CD4-positive, alpha-beta T cell treated with Interferon gamma for 1 hour (primary cell): ENCODE data around the gene SLC22A31.

Experiments
- DNase-seq: peaks from one replicate; pipeline ENCODE4 v3.0.0-alpha.2; 2020

The SLC22A31 gene

DNA sequence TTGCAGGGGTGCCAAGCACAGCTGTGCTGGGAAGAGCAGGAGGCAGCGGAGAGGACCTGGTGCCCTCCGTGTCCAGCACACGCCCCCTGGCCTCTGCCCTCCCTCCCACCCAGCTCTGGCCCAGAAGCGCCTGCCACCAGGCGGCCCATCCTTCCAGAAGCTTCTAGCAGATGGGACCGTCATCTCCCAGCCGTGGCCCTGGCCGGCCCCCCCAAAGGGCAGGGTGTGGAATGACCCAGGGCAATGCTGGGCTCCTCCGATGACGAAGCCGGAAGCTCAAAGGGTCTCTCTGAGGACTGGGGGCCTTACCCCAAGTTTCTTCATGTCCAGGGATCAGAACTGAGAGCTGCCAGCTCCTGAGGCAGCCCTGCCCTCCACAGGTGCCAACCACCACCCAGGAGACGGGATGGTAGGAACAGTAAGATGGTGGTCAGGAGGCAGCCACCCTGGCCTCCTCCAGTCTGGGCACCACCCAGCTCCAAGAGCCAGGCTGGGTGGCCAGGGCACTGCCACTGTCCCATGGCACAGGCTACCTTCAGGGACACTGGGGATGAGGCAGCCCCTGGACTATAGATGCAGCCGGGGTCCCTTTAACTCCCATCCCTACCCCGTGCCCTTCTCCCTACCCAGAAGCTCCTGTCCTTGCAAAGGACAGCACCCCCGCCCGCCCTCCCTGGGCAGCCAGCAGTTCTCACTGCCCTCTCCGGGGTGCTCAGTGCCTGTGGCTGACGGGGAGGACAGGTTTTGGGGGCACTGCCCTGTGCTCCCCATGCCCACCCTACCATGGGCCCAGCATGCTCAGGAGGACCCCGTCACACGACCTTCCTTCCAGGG is 35.3 kb downstream of the SLC22A31 start:
- no peak for DNase-seq

DNA sequence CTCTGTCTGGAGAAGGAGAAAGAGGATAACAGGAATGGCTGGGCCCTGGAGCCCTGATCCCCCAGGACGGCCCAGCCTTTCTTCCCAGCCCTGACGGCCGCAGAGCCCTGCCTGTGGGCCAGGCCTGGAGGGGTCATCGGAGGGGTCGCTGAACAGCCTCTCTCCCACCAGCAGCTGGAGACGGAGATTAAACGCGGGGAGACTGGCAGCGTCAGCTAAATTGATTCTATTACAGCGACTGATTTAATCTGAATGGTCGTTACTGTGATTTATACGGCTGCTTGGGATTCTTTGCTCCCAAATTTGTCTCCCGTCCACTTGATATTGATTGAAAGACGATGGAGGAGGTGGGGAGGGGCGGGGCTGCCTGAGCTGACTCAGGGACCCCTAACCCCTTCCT is 35.9 kb downstream of the SLC22A31 start:
- no peak for DNase-seq

DNA sequence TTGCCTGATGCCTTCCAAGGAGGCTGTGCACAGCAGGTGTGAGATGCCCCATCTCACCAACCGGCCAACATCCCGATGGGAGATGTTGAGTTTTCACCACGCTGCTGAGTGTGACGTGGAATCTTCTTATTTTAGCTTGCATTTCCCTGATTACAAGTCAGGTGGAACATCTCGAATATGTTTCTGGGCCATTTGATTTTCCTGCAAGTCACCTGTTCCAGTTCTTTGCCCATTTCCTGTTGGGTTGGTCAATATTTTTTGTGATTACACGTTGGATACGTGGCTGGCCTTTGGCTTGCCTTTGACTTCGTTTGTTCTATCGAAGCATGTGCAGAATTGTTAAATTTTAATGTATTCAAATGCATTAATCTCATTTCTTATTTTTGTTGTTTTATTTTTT is 37.0 kb downstream of the SLC22A31 start:
- no peak for DNase-seq

DNA sequence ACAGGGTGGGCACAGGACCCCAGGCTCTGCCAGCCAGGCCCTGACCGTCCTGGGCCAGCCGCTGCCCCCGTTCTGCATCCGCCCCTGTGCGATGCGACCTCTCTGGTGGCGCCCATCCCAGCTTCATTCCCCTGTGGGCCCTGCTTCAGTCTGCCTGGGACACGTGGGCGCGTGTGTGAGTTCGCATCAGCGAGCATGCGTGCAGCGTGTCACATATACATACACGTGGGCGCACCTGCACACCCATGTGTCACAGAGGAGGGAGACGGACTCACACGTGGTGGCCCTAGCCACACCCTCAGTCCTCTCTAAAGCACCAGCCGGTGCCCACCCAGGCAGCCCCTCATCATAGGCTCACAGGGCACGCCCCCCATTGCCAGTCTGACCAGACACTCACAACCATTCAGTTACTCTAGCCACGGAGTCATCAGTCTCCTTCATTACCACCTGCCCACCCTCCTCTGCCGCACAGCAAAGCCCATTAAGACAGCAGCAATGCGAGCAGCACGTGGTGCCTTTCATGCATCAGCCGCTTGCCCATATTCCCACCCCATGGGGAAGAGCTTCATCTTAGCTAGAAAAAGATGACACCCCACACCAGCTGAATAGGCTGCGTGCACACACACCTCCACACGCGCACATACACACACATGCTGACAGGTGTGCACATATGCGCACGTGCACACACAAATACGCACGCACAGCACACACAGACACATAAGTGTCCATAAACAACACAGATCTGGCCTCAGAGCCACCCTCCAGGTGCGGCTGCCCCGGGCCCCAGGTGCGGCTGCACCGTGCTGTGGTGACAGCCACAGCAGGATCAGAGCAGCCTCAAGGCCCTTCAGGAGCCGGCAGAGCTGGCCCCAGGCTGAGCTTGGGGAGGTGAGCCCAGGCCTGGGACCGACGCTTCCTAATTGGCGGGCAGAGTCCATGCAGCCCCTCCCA is 38.3 kb downstream of the SLC22A31 start:
- DNase-seq, result no peak

- DNase-seq, result no peak
Observed at GRCh38 chr16:89160977-89161701, 39.2 kb downstream of the SLC22A31 start.

GRCh38 chr16:89159850-89160354 is 40.4 kb downstream of the SLC22A31 start:
- no peak for DNase-seq

GRCh38 chr16:89159066-89159849 is 41.1 kb downstream of the SLC22A31 start:
- DNase-seq, result no peak

- DNase-seq, result no peak
Observed at GRCh38 chr16:89157778-89158177, 42.6 kb downstream of the SLC22A31 start.

GRCh38 chr16:89156740-89157645 is 43.3 kb downstream of the SLC22A31 start:
- no peak for DNase-seq

- no peak for DNase-seq
Observed at GRCh38 chr16:89155851-89156739, 44.2 kb downstream of the SLC22A31 start.

DNA sequence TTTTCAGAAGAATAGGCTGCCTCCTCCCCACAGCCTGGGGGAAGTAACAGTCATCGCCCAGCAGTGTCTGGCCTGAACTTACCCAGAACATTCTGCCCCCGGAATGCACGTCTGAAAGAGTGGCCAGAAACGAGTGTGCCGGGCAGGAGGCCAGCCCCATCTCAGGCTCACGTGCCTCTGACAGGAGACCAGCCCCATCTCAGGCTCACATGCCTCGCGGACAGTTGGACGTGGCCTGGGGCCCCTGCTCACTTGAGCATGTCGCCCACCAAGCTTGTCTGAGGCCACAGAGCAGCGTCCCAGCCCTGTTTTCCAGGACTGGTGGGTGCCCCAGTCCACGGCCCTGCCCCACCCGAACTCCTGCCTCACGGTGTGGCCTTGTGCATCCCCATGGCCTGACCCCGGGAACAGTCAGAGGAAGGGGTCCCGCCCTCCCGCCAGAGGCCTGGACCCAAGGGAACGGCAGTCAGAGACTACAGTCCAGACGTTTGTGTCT is 45.1 kb downstream of the SLC22A31 start:
- DNase-seq, result no peak

GRCh38 chr16:89154390-89155183 is 45.8 kb downstream of the SLC22A31 start:
- DNase-seq, result no peak

DNA sequence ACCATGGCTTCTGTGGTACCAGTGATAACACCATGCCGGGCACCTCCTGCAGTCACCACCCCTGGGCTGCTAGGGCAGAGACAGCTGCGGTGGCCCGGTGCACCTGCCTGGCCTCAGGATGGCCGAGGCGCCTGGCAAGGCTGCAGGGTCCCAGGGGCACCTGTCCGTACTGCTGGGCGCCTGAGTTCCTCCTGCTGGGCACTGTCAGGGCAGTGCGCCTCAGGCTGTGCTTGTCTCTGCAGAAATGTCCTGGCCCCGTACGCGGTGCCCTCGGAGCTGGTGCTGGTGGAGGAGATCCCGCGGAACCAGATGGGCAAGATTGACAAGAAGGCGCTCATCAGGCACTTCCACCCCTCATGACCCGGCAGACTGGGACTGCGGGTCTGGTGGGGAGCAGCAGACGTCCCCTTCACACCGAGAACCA is 46.5 kb downstream of the SLC22A31 start:
- no peak for DNase-seq

DNA sequence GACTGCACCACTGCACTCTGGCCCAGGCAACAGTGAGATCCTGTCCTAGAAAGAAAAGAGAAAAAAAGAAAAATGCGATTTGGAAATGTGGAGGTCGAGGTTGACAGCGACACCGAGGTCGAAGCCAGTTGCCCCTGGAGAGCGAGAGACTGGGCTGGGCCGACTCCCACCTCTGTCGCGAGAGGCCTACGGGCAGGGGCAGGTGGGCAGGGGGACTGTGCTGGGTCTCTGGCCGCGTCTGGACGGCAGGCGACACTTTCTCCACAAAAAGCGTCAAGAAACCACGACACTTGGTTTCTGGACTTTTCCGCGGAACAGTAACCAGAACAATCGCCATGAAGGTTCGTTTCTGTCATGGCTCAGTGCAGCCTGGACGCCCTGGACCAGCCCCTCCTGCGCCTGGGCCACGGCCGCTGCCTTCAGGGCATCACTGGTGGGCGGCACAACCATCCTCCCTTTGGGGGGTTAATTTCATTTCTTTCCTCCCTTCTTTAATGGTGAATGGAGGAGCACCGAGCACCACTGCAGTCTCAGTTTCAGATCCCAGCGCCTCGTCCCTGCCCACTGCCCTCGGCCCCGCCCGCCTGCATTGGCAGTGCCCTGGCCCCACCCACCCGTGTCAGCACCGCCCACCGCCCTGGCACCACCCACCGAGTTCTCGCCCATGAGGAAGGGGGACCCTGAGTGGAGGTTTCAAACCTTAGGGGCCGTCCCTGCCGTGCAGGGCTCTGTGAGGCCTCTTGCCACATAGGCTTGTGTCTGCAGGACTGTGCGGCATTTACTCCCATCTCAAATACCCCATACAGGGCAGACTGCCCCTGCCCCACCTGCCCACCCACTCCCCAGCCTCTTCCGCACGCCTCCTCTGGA is 47.3 kb downstream of the SLC22A31 start:
- no peak for DNase-seq

DNA sequence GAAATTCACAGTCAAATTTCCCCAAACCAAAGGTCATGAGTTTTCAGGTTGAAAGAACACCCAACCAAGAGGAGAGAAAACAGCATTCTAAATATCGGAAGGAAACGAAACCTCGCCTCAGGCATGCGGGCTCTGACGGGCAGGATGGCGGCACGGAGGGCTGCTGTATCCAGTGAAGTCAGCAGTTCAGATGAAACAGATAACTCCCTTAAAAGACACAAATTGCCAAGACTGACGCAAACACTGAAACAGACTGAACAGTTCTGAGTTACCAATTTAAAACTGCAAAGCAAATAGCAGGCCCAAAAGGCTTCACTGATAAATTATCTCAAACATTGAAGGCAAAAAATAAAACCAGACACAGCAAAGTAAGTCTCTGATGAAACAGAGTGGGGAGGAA is 49.4 kb downstream of the SLC22A31 start:
- no peak for DNase-seq

DNA sequence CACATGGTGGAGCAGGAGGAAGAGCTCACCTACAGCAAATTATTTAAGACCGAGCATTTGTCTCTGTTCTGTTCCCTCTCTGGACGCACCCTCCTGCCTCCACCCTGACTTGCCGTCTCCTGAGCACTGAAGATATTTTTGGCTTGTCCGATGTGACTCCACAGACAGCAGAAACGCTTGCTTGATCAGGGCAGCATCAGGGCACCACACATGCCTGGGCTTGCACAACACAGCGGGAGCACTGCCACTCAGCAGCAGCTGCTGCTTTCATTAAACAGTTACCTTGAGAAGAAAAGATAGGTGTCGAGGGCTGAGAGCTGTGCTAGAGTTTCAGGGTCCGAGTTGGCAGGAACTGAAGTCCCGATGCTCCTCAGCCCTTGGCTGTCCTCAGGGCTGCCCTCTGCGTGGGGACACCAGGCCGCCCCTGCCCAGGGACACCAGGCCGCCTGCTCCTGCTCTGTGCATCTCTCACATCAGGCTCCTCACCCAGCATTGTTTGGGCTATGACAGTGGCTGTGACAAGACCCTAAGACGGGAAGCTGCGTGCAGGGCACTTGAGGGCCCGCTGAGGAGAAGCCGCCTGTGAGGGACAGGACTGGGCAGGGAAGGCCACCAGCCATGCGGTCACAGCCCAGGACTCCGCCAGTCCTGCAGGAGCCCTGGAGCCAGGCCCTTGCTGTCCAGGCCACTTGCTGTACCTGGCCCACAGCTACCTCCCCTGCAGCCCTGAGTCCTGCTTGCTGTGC is 50.1 kb downstream of the SLC22A31 start:
- no peak for DNase-seq

GRCh38 chr16:89149386-89149785 is 51.0 kb downstream of the SLC22A31 start:
- DNase-seq, result no peak
